IMR-90 (cell line): ENCODE data around the gene FCRLA. TPM values are rescaled to one million over a fixed set of nuclear protein-coding genes. Genes with fewer than 3 reads are reported as not detected.

ENCODE experiments used
- ATAC-seq: fragments of 200-7000 bp; cut with Tn5 transposase; 2 replicates; pipeline ENCODE4 v1.9.1; 2020; ENCODE audit warnings: low read depth, mild to moderate bottlenecking, moderate library complexity
- BruUV-seq: library from RNA; stranded (reverse); fragments of 400-500 nt; replicated peaks from 2 replicates; lab custom pipeline; 2021; lab: Mats Ljungman, UMichigan
- CTCF ChIA-PET: fragments of 300-600 bp; formaldehyde crosslinking; extraction: SDS; loops from one replicate; lab custom pipeline; 2021; ENCODE audit warnings: antibody characterized with exemption; lab: Yijun Ruan, JAX
- POLR2A ChIA-PET: fragments of 300-600 bp; sonication (Branson Sonifier 250); formaldehyde crosslinking; loops from one replicate; lab custom pipeline; 2022; ENCODE audit warnings: antibody characterized with exemption; ENCODE audit not compliant: unreplicated experiment; lab: Charles Lee
- DNase-seq: peaks from one replicate; pipeline ENCODE4 v3.0.0; 2013
- H2AFZ ChIP-seq: replicated peaks from 2 replicates; pipeline ENCODE3; 2013; ENCODE audit warnings: low read length, mild to moderate bottlenecking; ENCODE audit not compliant: poor library complexity
- H2AK5ac ChIP-seq: 2 replicates; pipeline ENCODE4 v1.6.1; 2013; ENCODE audit warnings: low read depth, low read length, inconsistent platforms
- H2AK9ac ChIP-seq: replicated peaks from 2 replicates; pipeline ENCODE3; 2013; ENCODE audit warnings: mild to moderate bottlenecking, low read depth, low read length, moderate library complexity; ENCODE audit not compliant: poor library complexity
- H2BK120ac ChIP-seq: 2 replicates; pipeline ENCODE4 v1.6.1; 2013; ENCODE audit warnings: low read depth, low read length, inconsistent platforms
- H2BK15ac ChIP-seq: 3 replicates; pipeline ENCODE4 v1.6.1; 2013; ENCODE audit warnings: low read depth, low read length, inconsistent platforms
- H2BK20ac ChIP-seq: 2 replicates; pipeline ENCODE4 v1.6.1; 2013; ENCODE audit warnings: low read depth, mild to moderate bottlenecking, inconsistent platforms, low read length, moderate library complexity
- H2BK5ac ChIP-seq: 2 replicates; pipeline ENCODE4 v1.6.1; 2013; ENCODE audit warnings: mild to moderate bottlenecking, low read depth, low read length, inconsistent platforms; ENCODE audit not compliant: poor library complexity, severe bottlenecking
- H3K14ac ChIP-seq: replicated peaks from 2 replicates; pipeline ENCODE4 v1.6.1; 2013; ENCODE audit warnings: low read depth, low read length, inconsistent platforms
- H3K18ac ChIP-seq: 2 replicates; pipeline ENCODE4 v1.6.1; 2013; ENCODE audit warnings: low read depth, low read length, control low read depth
- H3K23ac ChIP-seq: 2 replicates; pipeline ENCODE4 v1.6.1; 2013; ENCODE audit warnings: low read depth, low read length, inconsistent platforms
- H3K27ac ChIP-seq: 2 replicates; pipeline ENCODE4 v1.5.1; 2013; ENCODE audit warnings: mild to moderate bottlenecking, control low read depth, low read length; ENCODE audit not compliant: insufficient read depth
- H3K27me3 ChIP-seq: 2 replicates; pipeline ENCODE4 v1.6.1; 2013; ENCODE audit warnings: low read length; ENCODE audit not compliant: control insufficient read depth, insufficient read depth
- H3K36me3 ChIP-seq: 2 replicates; pipeline ENCODE4 v1.6.1; 2013; ENCODE audit warnings: low read length, mixed read lengths; ENCODE audit not compliant: control insufficient read depth, insufficient read depth
- H3K4ac ChIP-seq: 2 replicates; pipeline ENCODE4 v1.6.1; 2013; ENCODE audit warnings: low read depth, low read length, inconsistent platforms
- H3K4me1 ChIP-seq: 2 replicates; pipeline ENCODE4 v1.6.1; 2013; ENCODE audit warnings: low read length, mixed read lengths; ENCODE audit not compliant: control insufficient read depth, insufficient read depth
- H3K4me2 ChIP-seq: 2 replicates; pipeline ENCODE4 v1.6.1; 2013; ENCODE audit warnings: low read depth, mild to moderate bottlenecking, control low read depth, low read length, moderate library complexity
- H3K4me3 ChIP-seq: 2 replicates; pipeline ENCODE4 v1.5.1; 2013; ENCODE audit warnings: low read depth, mild to moderate bottlenecking, control low read depth, low read length, moderate library complexity; ENCODE audit not compliant: insufficient read depth
- H3K56ac ChIP-seq: 2 replicates; pipeline ENCODE4 v1.6.1; 2013; ENCODE audit warnings: low read length, inconsistent platforms; ENCODE audit not compliant: insufficient read depth; ENCODE audit errors: extremely low read depth
- H3K79me1 ChIP-seq, 2 experiments: 2 replicates each; pipeline ENCODE4 v1.6.1; 2013; ENCODE audit warnings: low read length in 2 of 2, inconsistent platforms in 1 of 2, low read depth in 1 of 2
- H3K9ac ChIP-seq: 2 replicates; pipeline ENCODE4 v1.6.1; 2013; ENCODE audit warnings: low read depth, low read length, control low read depth
- H3K9me1 ChIP-seq: 2 replicates; pipeline ENCODE4 v1.6.1; 2013; ENCODE audit warnings: low read length, inconsistent platforms; ENCODE audit not compliant: insufficient read depth
- H3K9me3 ChIP-seq: 2 replicates; pipeline ENCODE4 v1.6.1; 2013; ENCODE audit warnings: low read length; ENCODE audit not compliant: control insufficient read depth, insufficient read depth
- H4K20me1 ChIP-seq: 2 replicates; pipeline ENCODE4 v1.6.1; 2013; ENCODE audit warnings: low read length, inconsistent platforms; ENCODE audit not compliant: insufficient read depth
- H4K5ac ChIP-seq: 2 replicates; pipeline ENCODE4 v1.6.1; 2013; ENCODE audit warnings: mild to moderate bottlenecking, low read depth, low read length, control low read depth
- H4K8ac ChIP-seq, 2 experiments: 2 replicates each; pipeline ENCODE4 v1.6.1; 2013; ENCODE audit warnings: low read depth in 2 of 2, low read length in 2 of 2, control low read depth in 1 of 2, inconsistent platforms in 1 of 2
- H4K91ac ChIP-seq: 2 replicates; pipeline ENCODE4 v1.6.1; 2013; ENCODE audit warnings: low read depth, low read length, inconsistent platforms; ENCODE audit not compliant: insufficient read depth
- BHLHE40 ChIP-seq: fragments of 150-350 bp; IDR thresholded peaks from 2 replicates; pipeline ENCODE4 v1.6.1; 2016; ENCODE audit warnings: mild to moderate bottlenecking, low read depth, low read length
- CHD1 ChIP-seq: IDR thresholded peaks from 2 replicates; pipeline ENCODE4 v1.6.1; 2012; ENCODE audit warnings: low read depth, low read length, improper control_type of control experiment
- FOS ChIP-seq: fragments of 150-350 bp; IDR thresholded peaks from 2 replicates; pipeline ENCODE4 v1.6.1; 2016; ENCODE audit warnings: low read depth, low read length
- MAZ ChIP-seq: IDR thresholded peaks from 2 replicates; pipeline ENCODE4 v1.6.1; 2012; ENCODE audit warnings: low read depth, mild to moderate bottlenecking, low read length, improper control_type of control experiment, moderate library complexity, borderline replicate concordance
- NFE2L2 ChIP-seq: fragments of 150-350 bp; IDR thresholded peaks from 2 replicates; pipeline ENCODE4 v1.6.1; 2016; ENCODE audit warnings: low read depth, mild to moderate bottlenecking, low read length
- POLR2A ChIP-seq: IDR thresholded peaks from 2 replicates; pipeline ENCODE4 v1.6.1; 2012; ENCODE audit warnings: mild to moderate bottlenecking, low read depth, low read length
- RAD21 ChIP-seq: IDR thresholded peaks from 2 replicates; pipeline ENCODE4 v1.6.1; 2012; ENCODE audit warnings: low read length, improper control_type of control experiment
- RFX5 ChIP-seq: IDR thresholded peaks from 2 replicates; pipeline ENCODE4 v1.8.0; 2012; ENCODE audit warnings: low read depth, mild to moderate bottlenecking, low read length, moderate library complexity
- SMC3 ChIP-seq: fragments of 150-350 bp; IDR thresholded peaks from 2 replicates; pipeline ENCODE4 v1.6.1; 2016; ENCODE audit warnings: low read depth, mild to moderate bottlenecking, antibody characterized with exemption, low read length, moderate library complexity
- WGBS, 2 experiments: methylation state at CpG; one replicate each; pipeline versions ENCODE4 v1.1.5 to v1.1.7; 2013; ENCODE audit warnings: missing lambda C conversion rate in 2 of 2; ENCODE audit not compliant: insufficient read length in 1 of 2; ENCODE audit errors: extremely low coverage in 2 of 2; 5-methylcytosine and 5-hydroxymethylcytosine counted together
- dilution Hi-C: fragments of 300-500 bp; cut with HindIII; formaldehyde crosslinking; loops from one replicate; pipeline ENCODE4 v1.14.3; 2018; ENCODE audit warnings: low sequenced_read_pairs; ENCODE audit not compliant: unreplicated experiment
- in situ Hi-C: fragments of 300-500 bp; cut with MboI; formaldehyde crosslinking; loops from 3 replicates; pipeline ENCODE4 v1.14.3; 2019; ENCODE audit warnings: low sequenced_read_pairs, inconsistent platforms, mixed read lengths
- intact Hi-C: fragments of 100-400 bp; cut with micrococcal nuclease; formaldehyde crosslinking; loops from 2 replicates; pipeline ENCODE4 v1.10.0; 2022
- polyA plus RNA-seq, 3 experiments: library from polyadenylated mRNA; depleted of rRNA; stranded (reverse); fragments of >200 nt; gene quantifications; 2 replicates each; pipeline ENCODE4 v1.2.3, GENCODE V29; 2012; ENCODE audit warnings: low replicate concordance in 1 of 3
- total RNA-seq: library from RNA; depleted of rRNA; stranded (reverse); fragments of >200 nt; gene quantifications from 2 replicates; pipeline ENCODE4 v1.2.3, GENCODE V29; 2012

FCRLA gene
- total and polyA plus RNA-seq, 2 of the 4 experiments (the other 2 are of a cell fraction), result 0.36 TPM

- dilution Hi-C loops (no loop called here), intact Hi-C loops (no loop called here), in situ Hi-C loops (no loop called here)
- Histone ChIP-seq H2AK5ac (no peak overlapping the region), H2AK9ac (no peak overlapping the region), H3K4me3 (no peak overlapping the region), H4K20me1 (no peaks in the 10 kb centered on the region), H2BK120ac (no peak overlapping the region), H2BK20ac (no peak overlapping the region), H2BK15ac (no peak overlapping the region), H3K14ac (no peak overlapping the region), H4K8ac (no peak overlapping the region), H3K79me1 (no peaks in the 10 kb centered on the region), H3K18ac (no peak overlapping the region), H2BK5ac (no peak overlapping the region), H3K27ac (no peak overlapping the region), H3K4me2 (no peak overlapping the region), H2AFZ (no peak overlapping the region), H4K5ac (no peak overlapping the region), H3K9ac (no peak overlapping the region), H3K9me3 (no peaks in the 10 kb centered on the region), H3K4ac (no peak overlapping the region), H3K4me1 (peaks cover 2% of the 10 kb centered on the region), H3K23ac (no peak overlapping the region), H3K9me1 (peaks cover 13% of the 10 kb centered on the region), H3K36me3 (no peaks in the 10 kb centered on the region), H3K27me3 (no peaks in the 10 kb centered on the region), H3K56ac (no peak overlapping the region), H4K91ac (no peak overlapping the region)
- BruUV-seq, result no TSS peak
- CTCF ChIA-PET, result interaction anchor here (0.7 kb wide), 1 partner anchor 9 kb away, joined by 3 read pairs; no protein-coding TSS in a partner anchor
- POLR2A ChIA-PET, result no interaction called here
- no peak for ATAC-seq
- no CpG with 5 or more reads among the region's 1 CpG for WGBS, 2 experiments
- TF ChIP-seq RAD21 (no peak), RFX5 (no peak), SMC3 (no peak), NFE2L2 (no peak), POLR2A (no peak), FOS (no peak), CHD1 (no peak), MAZ (no peak), BHLHE40 (no peak)
- DNase-seq, result no peak
These were observed 12.2 kb downstream of the FCRLA start for GRCh38 chr1:161719325-161719611.
